ENCODE data around the gene CHAF1A. TPM values are rescaled to one million over a fixed set of nuclear protein-coding genes. Genes with fewer than 3 reads are reported as not detected.

Gene CHAF1A
- total RNA-seq, 1 donor from 2014 or later = 6.3 TPM

- peak overlapping the region; percentile 83 for H3K27ac ChIP-seq (ENCODE audit: low read depth, low read length)
- H3K9me3 ChIP-seq (ENCODE audit: control insufficient read depth in 3 of 3, low read length in 3 of 3) = no peaks in the 10 kb centered on the region
- H3K4me3 ChIP-seq (ENCODE audit: low read length in 3 of 3) = peak overlapping the region in 2 of 3 donors; percentile 52 to 54
- H3K9ac ChIP-seq (ENCODE audit: low read depth in 1 of 3, low read length in 3 of 3) = peak overlapping the region in 2 of 3 donors; percentile 1 to 74
- peaks cover 27 to 36% (median 34%) of the 10 kb centered on the region in 3 donors for H3K36me3 ChIP-seq (ENCODE audit: control insufficient read depth in 3 of 3, insufficient read depth in 3 of 3, low read length in 3 of 3)
- no peaks in the 10 kb centered on the region for H3K27me3 ChIP-seq (ENCODE audit: control insufficient read depth in 3 of 3, insufficient read depth in 3 of 3, low read length in 3 of 3)
- H3K4me1 ChIP-seq (ENCODE audit: control insufficient read depth in 3 of 3, insufficient read depth in 3 of 3, low read length in 3 of 3) = peaks cover 51 to 56% (median 52%) of the 10 kb centered on the region in 3 donors
These were observed 35.1 kb upstream of the CHAF1A start for GRCh38 chr19:4367336-4367723.

- no peaks in the 10 kb centered on the region for H3K27me3 ChIP-seq (ENCODE audit: control insufficient read depth in 3 of 3, insufficient read depth in 3 of 3, low read length in 3 of 3)
- peak overlapping the region; percentile 54 to 74 (median 66) for H3K9ac ChIP-seq (ENCODE audit: low read depth in 1 of 3, low read length in 3 of 3)
- peak overlapping the region in 2 of 3 donors; percentile 52 to 54 for H3K4me3 ChIP-seq (ENCODE audit: low read length in 3 of 3)
- peak overlapping the region; percentile 83 for H3K27ac ChIP-seq (ENCODE audit: low read depth, low read length)
- H3K36me3 ChIP-seq (ENCODE audit: control insufficient read depth in 3 of 3, insufficient read depth in 3 of 3, low read length in 3 of 3) = peaks cover 24 to 31% (median 30%) of the 10 kb centered on the region in 3 donors
- H3K4me1 ChIP-seq (ENCODE audit: control insufficient read depth in 3 of 3, insufficient read depth in 3 of 3, low read length in 3 of 3) = peaks cover 55 to 60% (median 56%) of the 10 kb centered on the region in 3 donors
- no peaks in the 10 kb centered on the region for H3K9me3 ChIP-seq (ENCODE audit: control insufficient read depth in 3 of 3, low read length in 3 of 3)
These were observed 34.7 kb upstream of the CHAF1A start for GRCh38 chr19:4367781-4368127.

GRCh38 chr19:4368128-4368820 lies 34.2 kb upstream of the CHAF1A start:
- Histone ChIP-seq H3K27ac (ENCODE audit: low read depth, low read length) (peak overlapping the region; percentile 83), H3K4me3 (ENCODE audit: low read length in 3 of 3) (peak overlapping the region in 2 of 3 donors; percentile 52 to 54), H3K9ac (ENCODE audit: low read depth in 1 of 3, low read length in 3 of 3) (peak overlapping the region; percentile 54 to 74 (median 66)), H3K27me3 (ENCODE audit: control insufficient read depth in 3 of 3, insufficient read depth in 3 of 3, low read length in 3 of 3) (no peaks in the 10 kb centered on the region), H3K9me3 (ENCODE audit: control insufficient read depth in 3 of 3, low read length in 3 of 3) (no peaks in the 10 kb centered on the region), H3K4me1 (ENCODE audit: control insufficient read depth in 3 of 3, insufficient read depth in 3 of 3, low read length in 3 of 3) (peaks cover 60 to 65% (median 61%) of the 10 kb centered on the region in 3 donors), H3K36me3 (ENCODE audit: control insufficient read depth in 3 of 3, insufficient read depth in 3 of 3, low read length in 3 of 3) (peaks cover 18 to 26% (median 24%) of the 10 kb centered on the region in 3 donors)

GRCh38 chr19:4369109-4369887 lies 33.1 kb upstream of the CHAF1A start:
- Histone ChIP-seq H3K9me3 (ENCODE audit: control insufficient read depth in 3 of 3, low read length in 3 of 3) (no peaks in the 10 kb centered on the region), H3K27me3 (ENCODE audit: control insufficient read depth in 3 of 3, insufficient read depth in 3 of 3, low read length in 3 of 3) (no peaks in the 10 kb centered on the region), H3K27ac (ENCODE audit: low read depth, low read length) (peak overlapping the region; percentile 83), H3K4me3 (ENCODE audit: low read length in 3 of 3) (peak overlapping the region; percentile 43 to 54 (median 49)), H3K9ac (ENCODE audit: low read depth in 1 of 3, low read length in 3 of 3) (peak overlapping the region in 2 of 3 donors; percentile 50 to 62), H3K4me1 (ENCODE audit: control insufficient read depth in 3 of 3, insufficient read depth in 3 of 3, low read length in 3 of 3) (peaks cover 70 to 75% (median 71%) of the 10 kb centered on the region in 3 donors), H3K36me3 (ENCODE audit: control insufficient read depth in 3 of 3, insufficient read depth in 3 of 3, low read length in 3 of 3) (peaks cover 15 to 16% (median 16%) of the 10 kb centered on the region in 3 donors)

GRCh38 chr19:4369888-4370260 lies 32.6 kb upstream of the CHAF1A start:
- H3K4me1 ChIP-seq (ENCODE audit: control insufficient read depth in 3 of 3, insufficient read depth in 3 of 3, low read length in 3 of 3) = peaks cover 76 to 81% (median 77%) of the 10 kb centered on the region in 3 donors
- no peaks in the 10 kb centered on the region for H3K9me3 ChIP-seq (ENCODE audit: control insufficient read depth in 3 of 3, low read length in 3 of 3)
- peaks cover 14 to 16% (median 16%) of the 10 kb centered on the region in 3 donors for H3K36me3 ChIP-seq (ENCODE audit: control insufficient read depth in 3 of 3, insufficient read depth in 3 of 3, low read length in 3 of 3)
- H3K27ac ChIP-seq (ENCODE audit: low read depth, low read length) = peak overlapping the region; percentile 83
- H3K9ac ChIP-seq (ENCODE audit: low read depth in 1 of 3, low read length in 3 of 3) = peak overlapping the region in 2 of 3 donors; percentile 62
- peak overlapping the region; percentile 48 to 54 (median 49) for H3K4me3 ChIP-seq (ENCODE audit: low read length in 3 of 3)
- H3K27me3 ChIP-seq (ENCODE audit: control insufficient read depth in 3 of 3, insufficient read depth in 3 of 3, low read length in 3 of 3) = no peaks in the 10 kb centered on the region

- Histone ChIP-seq H3K9ac (ENCODE audit: low read depth in 1 of 3, low read length in 3 of 3) (peak overlapping the region; percentile 62 to 74 (median 62)), H3K27ac (ENCODE audit: low read depth, low read length) (peak overlapping the region; percentile 83), H3K4me1 (ENCODE audit: control insufficient read depth in 3 of 3, insufficient read depth in 3 of 3, low read length in 3 of 3) (peaks cover 83 to 88% (median 84%) of the 10 kb centered on the region in 3 donors), H3K27me3 (ENCODE audit: control insufficient read depth in 3 of 3, insufficient read depth in 3 of 3, low read length in 3 of 3) (no peaks in the 10 kb centered on the region), H3K36me3 (ENCODE audit: control insufficient read depth in 3 of 3, insufficient read depth in 3 of 3, low read length in 3 of 3) (peaks cover 8 to 11% (median 10%) of the 10 kb centered on the region in 3 donors), H3K4me3 (ENCODE audit: low read length in 3 of 3) (peak overlapping the region; percentile 49 to 54 (median 51)), H3K9me3 (ENCODE audit: control insufficient read depth in 3 of 3, low read length in 3 of 3) (no peaks in the 10 kb centered on the region)
These were observed 31.9 kb upstream of the CHAF1A start for GRCh38 chr19:4370418-4371041.

- Histone ChIP-seq H3K4me1 (ENCODE audit: control insufficient read depth in 3 of 3, insufficient read depth in 3 of 3, low read length in 3 of 3) (peaks cover 92 to 97% (median 93%) of the 10 kb centered on the region in 3 donors), H3K9ac (ENCODE audit: low read depth in 1 of 3, low read length in 3 of 3) (peak overlapping the region; percentile 47 to 74 (median 66)), H3K27ac (ENCODE audit: low read depth, low read length) (peak overlapping the region; percentile 83), H3K27me3 (ENCODE audit: control insufficient read depth in 3 of 3, insufficient read depth in 3 of 3, low read length in 3 of 3) (no peaks in the 10 kb centered on the region), H3K9me3 (ENCODE audit: control insufficient read depth in 3 of 3, low read length in 3 of 3) (no peaks in the 10 kb centered on the region), H3K36me3 (ENCODE audit: control insufficient read depth in 3 of 3, insufficient read depth in 3 of 3, low read length in 3 of 3) (peaks cover 0 to 2% (median 0%) of the 10 kb centered on the region in 3 donors), H3K4me3 (ENCODE audit: low read length in 3 of 3) (peak overlapping the region; percentile 51 to 58 (median 52))
These were observed 30.9 kb upstream of the CHAF1A start for GRCh38 chr19:4371247-4372164.

- H3K4me1 ChIP-seq (ENCODE audit: control insufficient read depth in 3 of 3, insufficient read depth in 3 of 3, low read length in 3 of 3) = peaks cover 98 to 99% (median 99%) of the 10 kb centered on the region in 3 donors
- peak overlapping the region in 2 of 3 donors; percentile 47 to 66 for H3K9ac ChIP-seq (ENCODE audit: low read depth in 1 of 3, low read length in 3 of 3)
- no peaks in the 10 kb centered on the region for H3K27me3 ChIP-seq (ENCODE audit: control insufficient read depth in 3 of 3, insufficient read depth in 3 of 3, low read length in 3 of 3)
- H3K4me3 ChIP-seq (ENCODE audit: low read length in 3 of 3) = peak overlapping the region in 2 of 3 donors; percentile 5 to 29
- peak overlapping the region; percentile 89 for H3K27ac ChIP-seq (ENCODE audit: low read depth, low read length)
- H3K9me3 ChIP-seq (ENCODE audit: control insufficient read depth in 3 of 3, low read length in 3 of 3) = no peaks in the 10 kb centered on the region
- H3K36me3 ChIP-seq (ENCODE audit: control insufficient read depth in 3 of 3, insufficient read depth in 3 of 3, low read length in 3 of 3) = no peaks in the 10 kb centered on the region
These were observed 30.1 kb upstream of the CHAF1A start for GRCh38 chr19:4372165-4373012.
